B cell (primary cell): ENCODE data around the gene CD8A.

ENCODE experiments used
- EZH2 ChIP-seq: IDR thresholded peaks from 2 replicates; pipeline ENCODE4 v1.6.1; 2012; ENCODE audit warnings: borderline replicate concordance, low read depth, mild to moderate bottlenecking, moderate library complexity, low read length; ENCODE audit not compliant: insufficient read depth, poor library complexity, severe bottlenecking
- TF ChIP-seq, protein P1 (sequence below): fragments of 200-600 bp; IDR thresholded peaks from one replicate; pipeline ENCODE4 v1.8.0; 2022; ENCODE audit warnings: antibody characterized with exemption, mild to moderate bottlenecking

DNA sequence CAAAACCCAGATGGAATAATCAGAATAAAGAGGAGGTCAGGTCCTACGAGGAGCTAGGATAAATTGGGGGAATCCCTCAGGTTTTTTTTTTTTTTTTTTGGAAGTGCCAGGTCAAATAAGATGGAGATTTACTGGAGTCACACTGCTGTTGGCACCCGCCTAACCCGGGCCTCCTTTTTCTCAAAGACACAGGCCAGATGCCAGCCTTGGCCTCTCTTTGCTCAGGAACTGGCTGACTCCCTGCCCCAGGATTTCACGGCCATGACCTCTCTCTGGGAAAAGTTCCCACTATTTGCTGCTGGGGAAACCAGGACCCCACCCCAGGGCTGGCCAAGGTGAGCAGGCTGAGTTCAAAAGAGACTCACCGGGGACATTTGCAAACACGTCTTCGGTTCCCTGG lies 2.5 kb downstream of the CD8A start:
- TF ChIP-seq, protein P1, sequence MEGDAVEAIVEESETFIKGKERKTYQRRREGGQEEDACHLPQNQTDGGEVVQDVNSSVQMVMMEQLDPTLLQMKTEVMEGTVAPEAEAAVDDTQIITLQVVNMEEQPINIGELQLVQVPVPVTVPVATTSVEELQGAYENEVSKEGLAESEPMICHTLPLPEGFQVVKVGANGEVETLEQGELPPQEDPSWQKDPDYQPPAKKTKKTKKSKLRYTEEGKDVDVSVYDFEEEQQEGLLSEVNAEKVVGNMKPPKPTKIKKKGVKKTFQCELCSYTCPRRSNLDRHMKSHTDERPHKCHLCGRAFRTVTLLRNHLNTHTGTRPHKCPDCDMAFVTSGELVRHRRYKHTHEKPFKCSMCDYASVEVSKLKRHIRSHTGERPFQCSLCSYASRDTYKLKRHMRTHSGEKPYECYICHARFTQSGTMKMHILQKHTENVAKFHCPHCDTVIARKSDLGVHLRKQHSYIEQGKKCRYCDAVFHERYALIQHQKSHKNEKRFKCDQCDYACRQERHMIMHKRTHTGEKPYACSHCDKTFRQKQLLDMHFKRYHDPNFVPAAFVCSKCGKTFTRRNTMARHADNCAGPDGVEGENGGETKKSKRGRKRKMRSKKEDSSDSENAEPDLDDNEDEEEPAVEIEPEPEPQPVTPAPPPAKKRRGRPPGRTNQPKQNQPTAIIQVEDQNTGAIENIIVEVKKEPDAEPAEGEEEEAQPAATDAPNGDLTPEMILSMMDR = no peak
- TF ChIP-seq EZH2 = no peak
